SK-N-SH treated with all-trans-retinoic acid at 6 μM for 48 hours (cell line): Measurements from ENCODE around the gene OR5K2.

Experiments
- ARNTL ChIP-seq: fragments of 450-650 bp; formaldehyde crosslinking; IDR thresholded peaks from 2 replicates; pipeline ENCODE4 v1.5.0; 2020; ENCODE audit warnings: low read depth, mild to moderate bottlenecking, moderate library complexity, borderline replicate concordance
- CSDC2 ChIP-seq: fragments of 250-450 bp; sonication (Bioruptor Pico); IDR thresholded peaks from 2 replicates; pipeline ENCODE4 v1.5.0; 2020; ENCODE audit warnings: mild to moderate bottlenecking, moderate library complexity
- GLIS3 ChIP-seq: fragments of 250-450 bp; sonication (Bioruptor Pico); IDR thresholded peaks from 2 replicates; pipeline ENCODE4 v1.5.0; 2020; ENCODE audit warnings: mild to moderate bottlenecking, moderate library complexity
- RARB ChIP-seq: fragments of 250-450 bp; sonication (Bioruptor Pico); IDR thresholded peaks from 2 replicates; pipeline ENCODE4 v1.8.0; 2021; ENCODE audit warnings: mild to moderate bottlenecking, moderate library complexity
- ZFP30 ChIP-seq: fragments of 450-650 bp; formaldehyde crosslinking; IDR thresholded peaks from 2 replicates; pipeline ENCODE4 v1.5.0; 2022; ENCODE audit warnings: mild to moderate bottlenecking, moderate library complexity
- ZNF565 ChIP-seq: fragments of 450-650 bp; formaldehyde crosslinking; conservative IDR thresholded peaks from 2 replicates; pipeline ENCODE4 v1.5.0; 2020; ENCODE audit warnings: low read depth, mild to moderate bottlenecking, moderate library complexity
- TF ChIP-seq, protein P1 (sequence below): fragments of 250-450 bp; sonication (Bioruptor Pico); IDR thresholded peaks from 2 replicates; pipeline ENCODE4 v1.5.1; 2020; ENCODE audit warnings: low read depth, mild to moderate bottlenecking, moderate library complexity
- TF ChIP-seq, protein P2 (sequence below): fragments of 250-450 bp; sonication (Bioruptor Pico); IDR thresholded peaks from 2 replicates; pipeline ENCODE4 v1.8.0; 2020; ENCODE audit warnings: mild to moderate bottlenecking, moderate library complexity, borderline replicate concordance
- TF ChIP-seq, protein P3 (sequence below): fragments of 250-450 bp; sonication (Bioruptor Pico); IDR thresholded peaks from 2 replicates; pipeline ENCODE4 v1.5.1; 2021; ENCODE audit warnings: mild to moderate bottlenecking, moderate library complexity

DNA sequence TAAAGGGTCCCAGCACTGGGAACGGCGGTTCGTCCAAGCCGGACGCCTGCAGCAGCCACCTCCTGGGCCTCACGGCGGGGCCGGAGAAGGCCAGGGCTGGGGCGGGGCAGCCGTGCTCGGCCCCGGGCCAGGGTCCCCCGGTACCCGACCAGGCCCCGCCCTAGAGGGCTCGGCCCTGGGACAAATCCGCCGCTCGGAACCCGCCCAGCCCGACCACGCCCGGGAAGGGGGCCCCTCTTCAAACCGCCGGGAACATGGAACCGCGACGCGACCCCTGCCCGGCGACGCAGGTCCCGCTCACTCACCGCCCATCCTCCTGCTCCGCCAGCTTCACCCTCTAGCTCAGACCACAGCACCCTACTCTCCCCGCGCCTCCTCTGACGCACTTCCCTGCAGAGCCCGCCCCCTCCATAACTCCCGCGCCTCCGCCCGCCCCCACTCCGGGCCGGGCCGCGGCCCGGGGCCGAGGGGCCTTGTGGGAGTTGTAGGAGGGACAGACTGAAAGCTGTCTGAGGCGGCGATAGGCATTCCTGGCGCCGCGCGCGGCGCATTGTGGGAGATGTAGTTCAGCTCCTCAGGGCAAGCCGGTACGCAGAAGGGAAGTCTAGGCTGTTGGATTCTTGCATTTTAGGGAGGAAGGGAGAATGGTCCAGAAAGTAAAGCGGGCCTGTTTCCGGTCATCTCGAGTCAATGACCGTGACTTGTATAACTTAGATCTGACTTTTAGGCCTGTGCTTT, 25.2 kb downstream of the OR5K2 start, which contains the start of gene CLDND1:
- TF ChIP-seq GLIS3 (CRISPR knock-in tag): no peak
- no peak for TF ChIP-seq CSDC2 (CRISPR knock-in tag)
- no peak for TF ChIP-seq ZNF565
- TF ChIP-seq, protein P1, sequence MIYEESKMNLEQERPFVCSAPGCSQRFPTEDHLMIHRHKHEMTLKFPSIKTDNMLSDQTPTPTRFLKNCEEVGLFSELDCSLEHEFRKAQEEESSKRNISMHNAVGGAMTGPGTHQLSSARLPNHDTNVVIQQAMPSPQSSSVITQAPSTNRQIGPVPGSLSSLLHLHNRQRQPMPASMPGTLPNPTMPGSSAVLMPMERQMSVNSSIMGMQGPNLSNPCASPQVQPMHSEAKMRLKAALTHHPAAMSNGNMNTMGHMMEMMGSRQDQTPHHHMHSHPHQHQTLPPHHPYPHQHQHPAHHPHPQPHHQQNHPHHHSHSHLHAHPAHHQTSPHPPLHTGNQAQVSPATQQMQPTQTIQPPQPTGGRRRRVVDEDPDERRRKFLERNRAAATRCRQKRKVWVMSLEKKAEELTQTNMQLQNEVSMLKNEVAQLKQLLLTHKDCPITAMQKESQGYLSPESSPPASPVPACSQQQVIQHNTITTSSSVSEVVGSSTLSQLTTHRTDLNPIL (CRISPR knock-in tag): no peak
- TF ChIP-seq, protein P2, sequence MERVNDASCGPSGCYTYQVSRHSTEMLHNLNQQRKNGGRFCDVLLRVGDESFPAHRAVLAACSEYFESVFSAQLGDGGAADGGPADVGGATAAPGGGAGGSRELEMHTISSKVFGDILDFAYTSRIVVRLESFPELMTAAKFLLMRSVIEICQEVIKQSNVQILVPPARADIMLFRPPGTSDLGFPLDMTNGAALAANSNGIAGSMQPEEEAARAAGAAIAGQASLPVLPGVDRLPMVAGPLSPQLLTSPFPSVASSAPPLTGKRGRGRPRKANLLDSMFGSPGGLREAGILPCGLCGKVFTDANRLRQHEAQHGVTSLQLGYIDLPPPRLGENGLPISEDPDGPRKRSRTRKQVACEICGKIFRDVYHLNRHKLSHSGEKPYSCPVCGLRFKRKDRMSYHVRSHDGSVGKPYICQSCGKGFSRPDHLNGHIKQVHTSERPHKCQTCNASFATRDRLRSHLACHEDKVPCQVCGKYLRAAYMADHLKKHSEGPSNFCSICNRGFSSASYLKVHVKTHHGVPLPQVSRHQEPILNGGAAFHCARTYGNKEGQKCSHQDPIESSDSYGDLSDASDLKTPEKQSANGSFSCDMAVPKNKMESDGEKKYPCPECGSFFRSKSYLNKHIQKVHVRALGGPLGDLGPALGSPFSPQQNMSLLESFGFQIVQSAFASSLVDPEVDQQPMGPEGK (CRISPR knock-in tag): no peak
- no peak for TF ChIP-seq ARNTL
- TF ChIP-seq, protein P3, sequence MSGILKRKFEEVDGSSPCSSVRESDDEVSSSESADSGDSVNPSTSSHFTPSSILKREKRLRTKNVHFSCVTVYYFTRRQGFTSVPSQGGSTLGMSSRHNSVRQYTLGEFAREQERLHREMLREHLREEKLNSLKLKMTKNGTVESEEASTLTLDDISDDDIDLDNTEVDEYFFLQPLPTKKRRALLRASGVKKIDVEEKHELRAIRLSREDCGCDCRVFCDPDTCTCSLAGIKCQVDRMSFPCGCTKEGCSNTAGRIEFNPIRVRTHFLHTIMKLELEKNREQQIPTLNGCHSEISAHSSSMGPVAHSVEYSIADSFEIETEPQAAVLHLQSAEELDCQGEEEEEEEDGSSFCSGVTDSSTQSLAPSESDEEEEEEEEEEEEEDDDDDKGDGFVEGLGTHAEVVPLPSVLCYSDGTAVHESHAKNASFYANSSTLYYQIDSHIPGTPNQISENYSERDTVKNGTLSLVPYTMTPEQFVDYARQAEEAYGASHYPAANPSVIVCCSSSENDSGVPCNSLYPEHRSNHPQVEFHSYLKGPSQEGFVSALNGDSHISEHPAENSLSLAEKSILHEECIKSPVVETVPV (CRISPR knock-in tag): no peak
- TF ChIP-seq ZFP30 (CRISPR knock-in tag): no peak
- TF ChIP-seq RARB (CRISPR knock-in tag): no peak
